GM21717 (cell line): Measurements from ENCODE around the gene MB21D2.

ENCODE experiments used
- ATAC-seq: cut with Tn5 transposase; IDR thresholded peaks from one replicate; pipeline ENCODE4 v1.9.1; 2021; ENCODE audit warnings: mild to moderate bottlenecking, moderate library complexity; ENCODE audit not compliant: unreplicated experiment

The MB21D2 gene

GRCh38 chr3:192927016-192927415, 9.4 kb upstream of the MB21D2 start:
- no peak for ATAC-seq

GRCh38 chr3:192923731-192924130, 6.1 kb upstream of the MB21D2 start:
- ATAC-seq = no peak

GRCh38 chr3:192921793-192922192, 4.1 kb upstream of the MB21D2 start:
- ATAC-seq = no peak

- no peak for ATAC-seq
Observed at GRCh38 chr3:192920411-192920810, 2.8 kb upstream of the MB21D2 start.

- no peak for ATAC-seq
Observed at GRCh38 chr3:192919901-192920300, 2.2 kb upstream of the MB21D2 start.

GRCh38 chr3:192918275-192918588, 576 bp upstream of the MB21D2 start:
- ATAC-seq = no peak

GRCh38 chr3:192917028-192917403, 640 bp downstream of the MB21D2 start:
- no peak for ATAC-seq

- no peak for ATAC-seq
Observed at GRCh38 chr3:192916371-192917027, 1.2 kb downstream of the MB21D2 start.

- ATAC-seq = no peak
Observed at GRCh38 chr3:192915722-192916121, 1.9 kb downstream of the MB21D2 start.

GRCh38 chr3:192915304-192915703, 2.4 kb downstream of the MB21D2 start:
- no peak for ATAC-seq

GRCh38 chr3:192914848-192915247, 2.8 kb downstream of the MB21D2 start:
- no peak for ATAC-seq

GRCh38 chr3:192913540-192913939, 4.1 kb downstream of the MB21D2 start:
- ATAC-seq = no peak

GRCh38 chr3:192911293-192911692, 6.4 kb downstream of the MB21D2 start:
- ATAC-seq = no peak

GRCh38 chr3:192907784-192908183, 9.9 kb downstream of the MB21D2 start:
- ATAC-seq = no peak

GRCh38 chr3:192906940-192907339, 10.7 kb downstream of the MB21D2 start:
- no peak for ATAC-seq

GRCh38 chr3:192905980-192906678, 11.5 kb downstream of the MB21D2 start:
- ATAC-seq = no peak

GRCh38 chr3:192904632-192905289, 12.9 kb downstream of the MB21D2 start:
- ATAC-seq = no peak

- no peak for ATAC-seq
Observed at GRCh38 chr3:192902549-192902948, 15.1 kb downstream of the MB21D2 start.

- no peak for ATAC-seq
Observed at GRCh38 chr3:192901435-192901834, 16.2 kb downstream of the MB21D2 start.

- ATAC-seq = no peak
Observed at GRCh38 chr3:192899540-192899982, 18.1 kb downstream of the MB21D2 start.

- ATAC-seq = no peak
Observed at GRCh38 chr3:192897005-192897404, 20.7 kb downstream of the MB21D2 start.

- no peak for ATAC-seq
Observed at GRCh38 chr3:192896208-192896607, 21.4 kb downstream of the MB21D2 start.
